ENCODE measurements around the gene RIOK2.

DNA sequence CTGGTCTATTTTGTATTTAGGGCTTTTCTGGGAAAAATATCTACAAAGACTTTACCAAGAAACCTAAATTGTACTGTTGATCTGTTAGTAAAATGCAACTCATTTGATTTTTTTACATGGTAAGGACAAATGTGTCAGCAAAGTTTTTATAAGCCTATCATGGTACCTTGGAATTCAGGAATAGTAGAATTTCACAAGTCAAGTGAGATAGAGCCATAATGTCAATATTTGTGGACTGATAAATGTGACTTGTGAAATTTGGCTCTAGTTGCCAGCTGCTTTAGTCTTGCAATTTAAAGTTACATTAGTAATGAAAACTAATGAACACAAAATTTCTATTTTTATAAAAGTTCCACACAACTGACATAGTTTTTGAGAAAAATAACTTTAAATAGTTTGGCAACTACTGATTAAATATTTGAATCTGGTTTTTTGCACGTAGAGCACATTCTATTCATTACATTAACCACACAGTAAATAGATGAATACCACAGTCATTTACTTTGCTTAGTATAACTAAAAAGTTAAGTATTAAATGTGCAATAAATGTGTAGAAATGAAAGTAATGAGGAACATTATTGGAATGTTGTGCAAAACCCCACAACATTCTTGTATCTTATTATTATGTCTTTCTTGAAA, 41.2 kb upstream of the RIOK2 start:
- TF ChIP-seq POLR2A (IDR thresholded peaks at IDR 0.05) = no peak
- TF ChIP-seq, protein P1, sequence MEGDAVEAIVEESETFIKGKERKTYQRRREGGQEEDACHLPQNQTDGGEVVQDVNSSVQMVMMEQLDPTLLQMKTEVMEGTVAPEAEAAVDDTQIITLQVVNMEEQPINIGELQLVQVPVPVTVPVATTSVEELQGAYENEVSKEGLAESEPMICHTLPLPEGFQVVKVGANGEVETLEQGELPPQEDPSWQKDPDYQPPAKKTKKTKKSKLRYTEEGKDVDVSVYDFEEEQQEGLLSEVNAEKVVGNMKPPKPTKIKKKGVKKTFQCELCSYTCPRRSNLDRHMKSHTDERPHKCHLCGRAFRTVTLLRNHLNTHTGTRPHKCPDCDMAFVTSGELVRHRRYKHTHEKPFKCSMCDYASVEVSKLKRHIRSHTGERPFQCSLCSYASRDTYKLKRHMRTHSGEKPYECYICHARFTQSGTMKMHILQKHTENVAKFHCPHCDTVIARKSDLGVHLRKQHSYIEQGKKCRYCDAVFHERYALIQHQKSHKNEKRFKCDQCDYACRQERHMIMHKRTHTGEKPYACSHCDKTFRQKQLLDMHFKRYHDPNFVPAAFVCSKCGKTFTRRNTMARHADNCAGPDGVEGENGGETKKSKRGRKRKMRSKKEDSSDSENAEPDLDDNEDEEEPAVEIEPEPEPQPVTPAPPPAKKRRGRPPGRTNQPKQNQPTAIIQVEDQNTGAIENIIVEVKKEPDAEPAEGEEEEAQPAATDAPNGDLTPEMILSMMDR (IDR thresholded peaks at IDR 0.05) = no peak
